Ramos (cell line): ENCODE results near the gene C16orf87.

Source experiments
- in situ Hi-C: fragments of 300-500 bp; cut with MboI; formaldehyde crosslinking; loops from one replicate; pipeline ENCODE4 v1.14.3; 2022; ENCODE audit warnings: low sequenced_read_pairs; ENCODE audit not compliant: unreplicated experiment

C16orf87 gene

GRCh38 chr16:46763147-46763546, 67.8 kb downstream of the C16orf87 start:
- in situ Hi-C loops, result no loop called here

DNA sequence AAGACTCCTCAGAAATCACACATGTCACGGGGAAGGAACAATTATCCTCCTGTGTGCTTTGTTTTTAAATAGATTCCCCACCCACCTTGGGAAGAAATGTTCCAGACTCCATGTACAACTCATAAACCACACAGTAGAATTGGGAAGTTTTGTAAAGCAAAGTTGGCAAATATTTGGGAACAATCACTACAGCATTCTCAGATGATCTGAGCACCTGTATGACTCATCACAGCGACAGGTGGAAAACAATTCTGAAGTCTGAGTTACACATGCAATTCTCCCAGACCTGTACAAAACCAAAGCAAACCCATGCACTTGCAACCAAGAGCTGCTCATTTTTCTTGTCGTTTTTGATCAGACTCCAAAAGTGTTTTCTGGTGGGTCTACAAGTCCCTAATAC, 68.4 kb downstream of the C16orf87 start:
- in situ Hi-C loops, result no loop called here

DNA sequence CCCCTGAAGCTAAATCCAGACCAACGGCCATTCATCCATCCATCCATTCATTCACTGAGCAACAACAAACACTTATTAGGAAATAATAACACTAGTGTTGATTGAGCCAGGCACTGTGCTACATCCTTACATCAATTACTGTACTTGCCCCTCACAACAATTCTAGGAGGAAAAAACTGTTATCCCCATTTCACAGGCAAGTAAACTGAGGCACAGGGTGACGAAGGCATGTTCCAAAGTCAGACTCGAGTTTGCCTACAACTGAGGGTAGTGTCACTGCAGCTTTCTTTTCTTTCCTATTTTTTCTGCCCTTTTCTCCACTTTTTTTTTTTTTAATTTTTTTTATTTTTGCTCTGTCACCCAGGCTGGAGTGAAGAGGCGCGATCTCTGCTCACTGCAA, 71.7 kb downstream of the C16orf87 start:
- in situ Hi-C loops, result no loop called here

GRCh38 chr16:46757339-46758050, 73.5 kb downstream of the C16orf87 start:
- in situ Hi-C loops, result no loop called here

DNA sequence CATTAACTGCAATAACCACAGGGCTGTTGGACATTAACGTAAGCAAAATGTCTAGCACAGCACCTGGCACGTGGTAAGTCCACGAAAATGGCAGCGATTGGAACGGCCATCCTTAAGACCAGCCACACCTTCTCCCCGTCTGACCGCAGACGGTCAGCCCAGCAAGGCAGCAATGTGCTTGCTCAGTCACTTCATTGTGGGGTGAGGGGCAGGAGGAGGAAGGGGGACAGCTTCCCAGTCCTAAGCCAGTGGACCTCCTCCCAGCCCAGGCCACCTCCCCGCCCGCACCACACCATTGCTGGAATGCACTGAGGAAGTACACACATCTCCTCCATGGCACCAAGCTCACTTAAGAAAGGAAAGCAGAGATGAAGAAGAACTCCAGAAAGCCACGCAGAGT, 74.2 kb downstream of the C16orf87 start:
- in situ Hi-C loops, result no loop called here

GRCh38 chr16:46753015-46753414, 78.0 kb downstream of the C16orf87 start:
- in situ Hi-C loops, result no loop called here

DNA sequence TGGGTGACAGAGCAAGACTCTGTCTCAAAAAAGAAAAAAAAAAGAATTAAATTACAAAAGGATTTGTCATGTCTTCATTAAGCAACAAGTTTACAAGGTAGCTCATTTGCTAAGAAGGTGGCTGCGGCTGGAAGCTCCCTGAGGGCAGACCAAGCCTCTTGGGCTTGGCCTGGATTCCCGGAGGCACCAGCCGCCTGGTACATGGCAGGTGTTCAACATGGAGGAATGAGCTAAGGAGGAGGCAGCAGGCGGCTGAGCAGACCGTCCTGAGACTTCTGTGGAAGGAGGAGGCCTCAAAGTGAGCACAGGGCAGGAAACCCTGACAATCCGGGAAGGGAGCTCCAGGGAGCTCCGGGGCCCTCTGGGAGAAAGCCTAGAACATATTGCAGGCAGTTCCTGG, 79.6 kb downstream of the C16orf87 start:
- in situ Hi-C loops, result no loop called here

DNA sequence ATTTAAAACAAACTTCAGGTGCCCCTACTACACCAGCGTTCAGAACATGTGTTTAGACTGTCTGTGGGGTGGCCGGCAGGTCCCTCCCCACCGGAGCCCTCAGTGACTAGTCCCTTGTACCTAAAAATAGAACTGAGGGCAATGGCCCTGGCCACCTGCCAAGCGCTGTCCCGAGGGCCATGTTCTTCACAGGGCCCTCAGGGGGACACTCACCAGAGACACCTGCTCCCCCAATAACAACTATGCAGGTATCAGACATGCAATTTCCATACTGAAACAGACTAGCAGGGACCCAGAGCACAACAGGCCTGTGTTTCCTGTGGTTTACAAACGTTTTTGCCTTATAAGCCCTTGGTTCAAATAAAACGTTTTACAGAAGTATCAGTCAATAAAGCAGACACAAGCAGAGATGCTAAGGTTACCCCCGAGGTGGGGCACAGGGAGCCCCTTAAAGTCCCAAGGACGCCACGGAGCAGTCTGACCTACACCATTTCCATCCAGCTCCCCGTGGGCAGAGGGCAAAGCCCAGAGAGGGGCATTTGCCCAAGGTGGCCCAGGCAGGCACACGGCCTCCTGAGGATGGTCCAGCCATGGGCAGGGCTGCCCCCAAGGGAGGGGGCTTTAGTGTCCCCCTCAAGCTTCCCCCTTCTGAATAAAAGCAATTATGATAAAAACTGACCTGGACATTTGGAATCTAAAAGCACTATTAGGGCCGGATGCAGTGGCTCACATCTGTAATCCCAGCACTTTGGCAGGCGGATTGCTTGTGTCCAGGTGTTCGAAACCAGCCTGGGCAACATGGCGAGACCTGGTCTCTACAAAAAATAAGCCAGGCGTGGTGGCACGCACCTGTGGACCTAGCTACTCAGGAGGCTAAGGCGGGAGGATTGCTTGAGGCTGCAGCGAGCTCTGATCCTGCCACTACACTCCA, 81.9 kb downstream of the C16orf87 start:
- in situ Hi-C loops, result no loop called here

DNA sequence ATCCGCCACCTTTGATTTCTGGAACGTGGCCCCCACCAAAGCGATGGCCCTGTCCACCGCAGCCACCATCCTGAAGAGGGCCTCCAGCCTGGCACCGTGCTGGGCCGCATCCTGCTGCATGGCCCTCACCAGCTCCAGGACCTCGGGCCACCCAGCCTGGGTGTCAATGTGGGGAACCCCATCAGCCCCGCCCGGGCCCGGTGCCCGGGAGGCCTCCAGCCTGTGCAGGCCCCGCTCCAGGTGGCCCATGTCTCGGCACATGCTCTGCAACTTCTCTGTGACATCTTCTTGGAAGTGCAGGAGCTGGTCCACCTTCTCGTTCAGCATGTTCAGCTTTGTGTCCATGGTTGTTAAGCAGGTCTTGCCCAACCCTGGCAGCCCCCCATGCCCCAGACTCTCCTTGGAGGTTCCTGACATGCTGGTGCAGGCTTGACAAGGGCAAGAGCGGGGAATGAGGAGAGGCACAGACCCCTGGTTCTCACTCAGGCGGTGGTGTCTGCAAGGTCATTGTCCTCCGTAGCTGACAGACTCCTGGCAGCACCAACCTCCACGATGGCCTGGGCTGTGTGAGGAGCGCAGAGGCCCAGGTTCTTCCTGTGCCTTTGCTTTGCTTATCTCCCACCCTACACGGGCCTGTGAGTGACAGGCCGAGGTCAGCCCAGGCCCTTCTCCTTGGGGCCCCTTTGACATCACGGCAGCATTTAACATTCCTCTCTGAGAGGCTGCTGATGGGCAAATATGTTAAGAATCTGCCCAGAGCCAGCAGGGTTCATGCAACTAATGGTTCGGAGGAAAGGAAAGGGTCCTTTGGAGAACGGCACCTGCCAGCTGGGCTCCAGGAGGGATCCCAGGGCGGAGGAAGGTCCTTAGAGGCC, 83.0 kb downstream of the C16orf87 start, which contains the start of gene MYLK3:
TSS of gene MYLK3 (minus strand) at position 568 of the 875 bp plus-strand sequence. CDS start at position 417, 151 bp downstream.
- in situ Hi-C loops, result no loop called here

DNA sequence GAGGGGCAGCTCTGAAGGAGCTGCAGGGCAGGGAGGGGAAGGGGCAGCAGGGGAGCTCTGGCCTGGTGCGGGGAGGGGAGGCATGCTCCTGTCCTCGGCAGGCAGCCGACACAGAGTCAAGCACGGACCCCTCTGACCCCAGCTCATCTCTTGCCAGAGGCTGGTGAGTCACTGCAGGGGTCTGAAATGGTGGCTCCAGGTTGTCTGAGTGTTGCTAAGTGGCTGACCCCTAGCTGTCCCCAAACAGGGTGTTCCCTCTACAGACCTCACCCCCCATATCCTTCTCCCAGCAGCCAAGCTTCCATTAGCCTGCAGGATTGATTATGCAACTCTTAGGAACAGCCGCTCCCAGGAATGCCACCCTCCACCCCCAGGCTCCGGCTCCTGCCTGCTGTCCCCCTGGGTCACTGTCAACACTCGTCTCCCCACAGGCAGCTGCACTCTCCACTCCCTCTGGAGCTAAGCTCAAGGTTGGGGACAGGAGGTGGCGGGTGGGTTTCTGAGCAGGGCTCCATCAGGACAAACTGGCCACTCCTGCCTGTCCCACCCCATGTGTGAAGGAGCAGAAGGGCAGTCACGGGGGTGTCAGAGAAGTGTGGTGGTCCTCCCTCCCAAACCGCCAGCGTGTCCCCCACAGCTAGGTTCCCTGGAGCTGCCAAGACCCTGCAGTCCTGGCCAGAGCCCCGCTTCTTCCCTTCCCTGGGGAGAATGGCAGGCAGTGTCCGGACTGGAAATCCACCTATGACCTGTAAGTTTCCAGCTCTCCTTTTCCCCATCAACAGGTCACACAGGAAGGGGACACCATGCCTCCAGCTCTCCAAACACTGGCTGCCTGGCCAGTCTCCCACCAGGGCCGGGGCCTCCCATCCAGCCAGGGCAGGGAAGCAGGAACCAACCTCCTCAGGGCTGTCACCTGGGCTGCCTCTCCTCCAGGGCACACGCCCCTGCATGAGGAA, 83.9 kb downstream of the C16orf87 start:
- in situ Hi-C loops, result no loop called here
